Neuronal stem cell (in vitro differentiated cells): ENCODE results near the gene U2AF1L4. TPM values are rescaled to one million over a fixed set of nuclear protein-coding genes. Genes with fewer than 3 reads are reported as not detected.
A peak's percentile ranks its signal among the peaks of the same experiment; 100 is the strongest.

Experiments
- DNase-seq: peaks from one replicate; pipeline ENCODE4 v3.0.0-alpha.2; 2013; ENCODE audit warnings: low spot score
- H2AFZ ChIP-seq: one replicate; pipeline ENCODE4 v1.6.1; 2013; ENCODE audit warnings: mild to moderate bottlenecking, low read length, inconsistent platforms
- H2AK5ac ChIP-seq: 2 replicates; pipeline ENCODE4 v1.6.1; 2013; ENCODE audit warnings: low read depth, mild to moderate bottlenecking, inconsistent platforms, low read length, moderate library complexity, mixed read lengths
- H2BK120ac ChIP-seq: 2 replicates; pipeline ENCODE4 v1.6.1; 2013; ENCODE audit warnings: low read depth, mild to moderate bottlenecking, inconsistent platforms, low read length, moderate library complexity, mixed read lengths
- H2BK12ac ChIP-seq: one replicate; pipeline ENCODE4 v1.6.1; 2013; ENCODE audit warnings: low read length, inconsistent platforms
- H2BK15ac ChIP-seq: 2 replicates; pipeline ENCODE4 v1.6.1; 2013; ENCODE audit warnings: mild to moderate bottlenecking, low read length, inconsistent platforms, mixed read lengths
- H2BK5ac ChIP-seq: one replicate; pipeline ENCODE4 v1.6.1; 2013; ENCODE audit warnings: inconsistent platforms, mild to moderate bottlenecking, low read length, moderate library complexity
- H3K14ac ChIP-seq: one replicate; pipeline ENCODE4 v1.6.1; 2013; ENCODE audit warnings: low read length, inconsistent platforms
- H3K18ac ChIP-seq: 2 replicates; pipeline ENCODE4 v1.6.1; 2013; ENCODE audit warnings: low read length, inconsistent platforms
- H3K23ac ChIP-seq: 2 replicates; pipeline ENCODE4 v1.6.1; 2013; ENCODE audit warnings: low read depth, mild to moderate bottlenecking, mixed read lengths, low read length, inconsistent platforms; ENCODE audit not compliant: poor library complexity
- H3K27ac ChIP-seq: replicated peaks from 3 replicates; pipeline ENCODE4 v1.5.1; 2013; ENCODE audit warnings: low read length, inconsistent platforms
- H3K27me3 ChIP-seq, 3 experiments: 2 replicates each; pipeline ENCODE4 v1.6.1; 2013; ENCODE audit warnings: low read length in 3 of 3, mild to moderate bottlenecking in 2 of 3, inconsistent platforms in 1 of 3, low read depth in 1 of 3, mixed read lengths in 1 of 3, moderate library complexity in 1 of 3; ENCODE audit not compliant: control insufficient read depth in 3 of 3, insufficient read depth in 3 of 3
- H3K36me3 ChIP-seq, 2 donors: replicated peaks in 1 of 2; 2 replicates each; pipeline ENCODE4 v1.6.1; 2013; ENCODE audit warnings: low read length in 2 of 2; ENCODE audit not compliant: control insufficient read depth in 2 of 2, insufficient read depth in 2 of 2
- H3K4ac ChIP-seq: 2 replicates; pipeline ENCODE4 v1.6.1; 2013; ENCODE audit warnings: inconsistent platforms, mild to moderate bottlenecking, low read length, moderate library complexity
- H3K4me1 ChIP-seq, 2 donors: 1 replicate in 1 of 2; 2 replicates in 1 of 2; pipeline ENCODE4 v1.6.1; 2013; ENCODE audit warnings: low read length in 2 of 2, low read depth in 1 of 2; ENCODE audit not compliant: control insufficient read depth in 2 of 2, insufficient read depth in 1 of 2
- H3K4me2 ChIP-seq: one replicate; pipeline ENCODE4 v1.6.1; 2013; ENCODE audit warnings: mild to moderate bottlenecking, low read length, inconsistent platforms; ENCODE audit not compliant: insufficient read depth, poor library complexity, severe bottlenecking
- H3K4me3 ChIP-seq, 2 donors: 2 replicates each; pipeline ENCODE4 v1.5.1; 2013; ENCODE audit warnings: low read length in 2 of 2, mild to moderate bottlenecking in 2 of 2, inconsistent platforms in 1 of 2, moderate library complexity in 1 of 2
- H3K79me1 ChIP-seq: one replicate; pipeline ENCODE4 v1.6.1; 2013; ENCODE audit warnings: low read depth, mild to moderate bottlenecking, inconsistent platforms, low read length, moderate library complexity
- H3K9ac ChIP-seq: one replicate; pipeline ENCODE4 v1.6.1; 2013; ENCODE audit warnings: mild to moderate bottlenecking, low read depth, low read length, inconsistent platforms; ENCODE audit not compliant: poor library complexity
- H3K9me3 ChIP-seq, 2 donors: replicated peaks in 1 of 2; 2 replicates each; pipeline versions ENCODE3 to v1.6.1; 2013; ENCODE audit warnings: low read length in 2 of 2, mild to moderate bottlenecking in 2 of 2, inconsistent platforms in 1 of 2, low read depth in 1 of 2, mixed read lengths in 1 of 2, moderate library complexity in 1 of 2; ENCODE audit not compliant: control insufficient read depth in 2 of 2, insufficient read depth in 1 of 2
- H4K8ac ChIP-seq: one replicate; pipeline ENCODE4 v1.6.1; 2013; ENCODE audit warnings: low read depth, mild to moderate bottlenecking, inconsistent platforms, low read length, moderate library complexity
- H4K91ac ChIP-seq: one replicate; pipeline ENCODE4 v1.6.1; 2013; ENCODE audit warnings: low read length, low read depth, mild to moderate bottlenecking, inconsistent platforms; ENCODE audit not compliant: poor library complexity
- WGBS, 2 donors: extraction: QIAGEN DNeasy Blood & Tissue Kit; methylation state at CpG; one replicate each; pipeline ENCODE4 v1.1.7; 2013; ENCODE audit warnings: missing lambda C conversion rate in 2 of 2, mixed read lengths in 1 of 2; ENCODE audit not compliant: insufficient read length in 2 of 2, insufficient replicate concordance in 1 of 2; ENCODE audit errors: extremely low coverage in 2 of 2; 5-methylcytosine and 5-hydroxymethylcytosine counted together
- polyA plus RNA-seq, 2 experiments: library from polyadenylated mRNA; stranded (reverse); fragments of 200-250 nt; gene quantifications; one replicate each; pipeline ENCODE4 v1.2.3, GENCODE V29; 2013

Gene U2AF1L4
- 13.5 TPM for polyA plus RNA-seq (2013, experiment 1 of 2)
- polyA plus RNA-seq (2013, experiment 2 of 2): 14.3 TPM

- Histone ChIP-seq H3K18ac (peak within 1 kb of the TSS; percentile 67), H2BK15ac (no peak within 1 kb of the TSS), H2BK12ac (no peak within 1 kb of the TSS), H2AK5ac (peak within 1 kb of the TSS; percentile 70), H2BK120ac (no peak within 1 kb of the TSS), H3K4ac (no peak within 1 kb of the TSS), H4K8ac (no peak within 1 kb of the TSS), H2AFZ (peak within 1 kb of the TSS; percentile 91), H3K79me1 (peaks cover 8% of the 10 kb centered on the region), H3K9ac (peak within 1 kb of the TSS; percentile 80), H3K4me1 (peaks cover 9 to 12% of the 10 kb centered on the region in 2 donors), H3K23ac (no peak within 1 kb of the TSS), H3K27me3 (no peaks in the 10 kb centered on the region), H3K4me3 (peak within 1 kb of the TSS; percentile 74 to 86), H3K9me3 (no peaks in the 10 kb centered on the region), H3K27ac (peak within 1 kb of the TSS; percentile 90), H3K4me2 (peak within 1 kb of the TSS; percentile 76), H3K14ac (no peak within 1 kb of the TSS), H3K36me3 (peaks cover 6 to 8% of the 10 kb centered on the region in 2 donors), H2BK5ac (peak within 1 kb of the TSS; percentile 62), H4K91ac (no peak within 1 kb of the TSS)
- no CpG with 5 or more reads among the region's 40 CpGs for WGBS, 2 donors
- peak; percentile 99 for DNase-seq
Measured at GRCh38 chr19:35745328-35746086, at the start of gene U2AF1L4, which contains the start of gene PSENEN. U2AF1L4 (minus strand) TSS chr19:35745418; CDS start chr19:35745391, 27 bp downstream. PSENEN (plus strand) TSS chr19:35745651; CDS start chr19:35745931, 280 bp downstream.

GRCh38 chr19:35793381-35794165 lies 48.4 kb upstream of the U2AF1L4 start:
- H3K4me2 ChIP-seq: no peak overlapping the region
- no peak overlapping the region for H3K4me3 ChIP-seq
- H3K9me3 ChIP-seq: no peaks in the 10 kb centered on the region
- no peaks in the 10 kb centered on the region for H3K36me3 ChIP-seq
- H3K27me3 ChIP-seq: peaks cover 9 to 37% (median 22%) of the 10 kb centered on the region in 3 experiments
- peaks cover 3 to 9% of the 10 kb centered on the region in 2 donors for H3K4me1 ChIP-seq
- H3K18ac ChIP-seq: no peak overlapping the region
- no peak overlapping the region for H3K23ac ChIP-seq
- no CpG with 5 or more reads among the region's 7 CpGs for WGBS, 2 donors
- H2AFZ ChIP-seq: no peak overlapping the region
- no peak overlapping the region for H2BK12ac ChIP-seq
- no peak overlapping the region for H3K9ac ChIP-seq
- no peak overlapping the region for H4K91ac ChIP-seq
- H4K8ac ChIP-seq: no peak overlapping the region
- no peak overlapping the region for H2AK5ac ChIP-seq
- no peak overlapping the region for H3K27ac ChIP-seq
- no peak overlapping the region for H2BK5ac ChIP-seq
- DNase-seq: no peak
- no peak overlapping the region for H3K4ac ChIP-seq
- no peak overlapping the region for H2BK120ac ChIP-seq
- H3K14ac ChIP-seq: no peak overlapping the region
- H3K79me1 ChIP-seq: peaks cover 5% of the 10 kb centered on the region
- no peak overlapping the region for H2BK15ac ChIP-seq

- no peak overlapping the region for H3K27ac ChIP-seq
- no peak overlapping the region for H2AFZ ChIP-seq
- H2BK120ac ChIP-seq: no peak overlapping the region
- peaks cover 5% of the 10 kb centered on the region for H3K79me1 ChIP-seq
- H2BK15ac ChIP-seq: peak overlapping the region; percentile 30
- peaks cover 9 to 32% (median 20%) of the 10 kb centered on the region in 3 experiments for H3K27me3 ChIP-seq
- H3K4ac ChIP-seq: no peak overlapping the region
- H3K9ac ChIP-seq: no peak overlapping the region
- no peak overlapping the region for H3K4me3 ChIP-seq
- H2AK5ac ChIP-seq: no peak overlapping the region
- no peak overlapping the region for H3K4me2 ChIP-seq
- H3K36me3 ChIP-seq: no peaks in the 10 kb centered on the region
- no peak overlapping the region for H3K14ac ChIP-seq
- H3K9me3 ChIP-seq: no peaks in the 10 kb centered on the region
- peaks cover 3 to 8% of the 10 kb centered on the region in 2 donors for H3K4me1 ChIP-seq
- H2BK12ac ChIP-seq: no peak overlapping the region
- H3K23ac ChIP-seq: no peak overlapping the region
- H4K8ac ChIP-seq: no peak overlapping the region
- WGBS, 2 donors: no CpG with 5 or more reads among the region's 8 CpGs
- no peak for DNase-seq
- H4K91ac ChIP-seq: no peak overlapping the region
- no peak overlapping the region for H2BK5ac ChIP-seq
- H3K18ac ChIP-seq: no peak overlapping the region
Measured at GRCh38 chr19:35792888-35793287, 47.7 kb upstream of the U2AF1L4 start.

- H2BK120ac ChIP-seq: no peak overlapping the region
- H3K4me3 ChIP-seq: no peak overlapping the region
- no peak overlapping the region for H3K4me2 ChIP-seq
- peaks cover 5% of the 10 kb centered on the region for H3K79me1 ChIP-seq
- H2BK15ac ChIP-seq: no peak overlapping the region
- H2AFZ ChIP-seq: no peak overlapping the region
- H3K18ac ChIP-seq: peak overlapping the region; percentile 71
- H3K4ac ChIP-seq: no peak overlapping the region
- H3K4me1 ChIP-seq: peaks cover 0 to 4% of the 10 kb centered on the region in 2 donors
- H3K9ac ChIP-seq: peak overlapping the region; percentile 21
- peaks cover 7 to 27% (median 15%) of the 10 kb centered on the region in 3 experiments for H3K27me3 ChIP-seq
- H3K14ac ChIP-seq: no peak overlapping the region
- no peak overlapping the region for H2BK5ac ChIP-seq
- H3K27ac ChIP-seq: no peak overlapping the region
- no peaks in the 10 kb centered on the region for H3K9me3 ChIP-seq
- no peak for DNase-seq
- no CpG with 5 or more reads among the region's 15 CpGs for WGBS, 2 donors
- H2BK12ac ChIP-seq: peak overlapping the region; percentile 73
- no peak overlapping the region for H4K8ac ChIP-seq
- peak overlapping the region; percentile 43 for H3K23ac ChIP-seq
- H2AK5ac ChIP-seq: peak overlapping the region; percentile 81
- H4K91ac ChIP-seq: no peak overlapping the region
- H3K36me3 ChIP-seq: peaks cover 0 to 3% of the 10 kb centered on the region in 2 donors
Measured at GRCh38 chr19:35792312-35792711, 47.1 kb upstream of the U2AF1L4 start.
